DLD1 (cell line): ENCODE results near the gene SYCP2.

ENCODE experiments used
- in situ Hi-C: cut with HindIII; loops from 2 replicates; pipeline ENCODE4 v1.10.0; 2017; ENCODE audit warnings: low sequenced_read_pairs

The SYCP2 gene

GRCh38 chr20:59836767-59837166, 96.7 kb downstream of the SYCP2 start:
- in situ Hi-C loops = no loop called here

DNA sequence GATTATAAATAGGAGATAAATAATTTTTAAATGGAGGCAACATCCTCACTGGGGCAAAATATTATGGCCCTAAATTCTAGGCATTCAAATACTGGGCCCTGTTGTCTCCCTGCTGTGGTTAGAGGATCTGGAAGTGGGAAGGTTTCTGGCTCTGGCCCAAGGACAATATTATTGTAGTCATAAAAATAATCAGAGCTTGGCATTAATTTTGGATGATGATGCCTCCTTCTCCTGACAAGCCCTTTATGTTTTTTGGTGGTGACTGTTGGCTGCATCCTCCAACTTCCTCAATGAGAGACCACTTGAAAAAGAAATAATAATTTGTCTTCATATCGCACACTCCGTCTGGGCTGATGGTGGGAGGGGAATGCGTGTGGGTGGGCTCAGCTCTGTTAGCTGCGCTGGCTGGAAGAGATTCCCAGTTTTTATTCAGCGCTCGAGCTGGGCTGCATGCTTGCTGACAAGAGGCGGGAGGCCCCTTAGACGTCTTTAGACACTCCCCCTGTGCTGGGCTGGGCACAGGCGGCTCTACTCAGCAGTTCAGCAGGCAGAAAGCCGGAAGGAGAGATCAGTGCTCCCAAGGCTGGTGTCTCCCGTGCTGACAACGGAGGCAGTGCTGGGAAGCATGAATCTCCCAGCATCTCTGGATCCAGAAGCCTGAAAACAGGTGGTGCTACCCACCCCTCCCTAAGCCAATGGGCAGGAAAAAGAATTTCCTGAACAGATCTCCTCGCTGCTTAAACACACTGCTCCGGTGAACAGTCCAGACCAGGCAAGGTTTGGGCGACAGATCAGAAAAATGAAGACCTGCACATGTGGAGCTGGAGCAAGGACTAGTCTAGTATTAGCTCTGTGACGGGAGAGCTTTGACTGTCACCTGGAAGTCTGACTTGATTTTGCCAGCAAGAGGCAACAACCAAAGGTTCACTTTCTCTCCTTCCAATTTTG, 97.7 kb downstream of the SYCP2 start:
- in situ Hi-C loops = no loop called here

DNA sequence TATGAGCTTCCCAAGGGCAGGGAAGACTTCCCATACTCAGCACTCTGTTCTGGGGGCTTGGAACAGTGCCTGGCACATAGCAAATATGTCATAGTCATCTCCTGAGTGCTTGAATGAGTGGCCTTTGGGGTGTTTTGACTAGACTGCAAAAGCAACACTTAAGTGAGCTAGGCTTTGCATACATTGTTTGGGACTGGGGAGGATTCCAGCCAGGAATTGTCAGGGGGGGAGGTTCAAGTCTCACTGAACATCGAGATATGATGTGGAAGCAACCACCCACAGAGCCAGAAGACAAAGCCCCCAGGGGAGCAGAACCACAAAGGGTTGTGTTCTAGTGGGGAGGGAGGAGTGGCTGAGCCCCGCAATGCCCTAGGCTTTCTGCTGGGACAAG, 98.4 kb downstream of the SYCP2 start:
- in situ Hi-C loops = no loop called here

GRCh38 chr20:59832406-59833363, 100.8 kb downstream of the SYCP2 start:
- in situ Hi-C loops = no loop called here

DNA sequence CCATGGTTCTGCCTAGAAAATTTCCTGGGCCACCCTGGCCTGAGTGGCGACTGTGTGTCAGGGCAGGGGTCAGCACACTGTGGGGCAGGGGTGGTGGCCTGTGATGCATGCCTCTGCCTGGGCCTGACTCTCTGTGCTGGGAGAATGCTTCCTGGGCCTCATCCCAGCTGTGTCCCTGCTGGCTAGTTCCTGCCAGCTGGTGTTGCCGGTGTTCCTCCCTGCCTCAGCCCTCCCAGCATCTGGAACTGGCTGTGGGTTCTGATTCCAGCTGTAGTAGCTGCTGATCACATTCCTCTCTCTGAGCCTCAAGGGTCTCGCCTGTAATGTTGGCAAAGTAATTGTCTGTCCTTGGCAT, 101.5 kb downstream of the SYCP2 start:
- in situ Hi-C loops = no loop called here

GRCh38 chr20:59831024-59831915, 102.2 kb downstream of the SYCP2 start:
- in situ Hi-C loops = no loop called here

DNA sequence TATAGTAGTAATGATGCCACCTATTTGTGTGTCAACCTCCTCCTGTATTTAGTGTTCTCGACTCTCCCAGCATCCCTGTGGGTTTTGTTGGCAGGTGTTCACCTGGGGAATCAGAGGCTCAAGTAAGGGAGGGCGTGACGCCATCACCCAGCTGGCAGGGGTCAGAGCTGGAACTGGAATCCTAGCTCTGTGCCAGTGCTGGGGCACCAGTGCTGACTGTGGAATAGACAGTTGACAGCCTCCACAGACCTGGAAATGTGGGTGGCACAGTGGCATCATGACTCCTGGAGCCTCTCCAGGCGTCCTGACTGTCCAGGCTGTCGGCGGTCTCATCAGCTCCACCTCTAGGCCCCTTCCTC, 102.8 kb downstream of the SYCP2 start:
- in situ Hi-C loops = no loop called here

GRCh38 chr20:59829786-59830664, 103.4 kb downstream of the SYCP2 start:
- in situ Hi-C loops = no loop called here

- in situ Hi-C loops = no loop called here
Observed at GRCh38 chr20:59829054-59829785, 104.2 kb downstream of the SYCP2 start.

DNA sequence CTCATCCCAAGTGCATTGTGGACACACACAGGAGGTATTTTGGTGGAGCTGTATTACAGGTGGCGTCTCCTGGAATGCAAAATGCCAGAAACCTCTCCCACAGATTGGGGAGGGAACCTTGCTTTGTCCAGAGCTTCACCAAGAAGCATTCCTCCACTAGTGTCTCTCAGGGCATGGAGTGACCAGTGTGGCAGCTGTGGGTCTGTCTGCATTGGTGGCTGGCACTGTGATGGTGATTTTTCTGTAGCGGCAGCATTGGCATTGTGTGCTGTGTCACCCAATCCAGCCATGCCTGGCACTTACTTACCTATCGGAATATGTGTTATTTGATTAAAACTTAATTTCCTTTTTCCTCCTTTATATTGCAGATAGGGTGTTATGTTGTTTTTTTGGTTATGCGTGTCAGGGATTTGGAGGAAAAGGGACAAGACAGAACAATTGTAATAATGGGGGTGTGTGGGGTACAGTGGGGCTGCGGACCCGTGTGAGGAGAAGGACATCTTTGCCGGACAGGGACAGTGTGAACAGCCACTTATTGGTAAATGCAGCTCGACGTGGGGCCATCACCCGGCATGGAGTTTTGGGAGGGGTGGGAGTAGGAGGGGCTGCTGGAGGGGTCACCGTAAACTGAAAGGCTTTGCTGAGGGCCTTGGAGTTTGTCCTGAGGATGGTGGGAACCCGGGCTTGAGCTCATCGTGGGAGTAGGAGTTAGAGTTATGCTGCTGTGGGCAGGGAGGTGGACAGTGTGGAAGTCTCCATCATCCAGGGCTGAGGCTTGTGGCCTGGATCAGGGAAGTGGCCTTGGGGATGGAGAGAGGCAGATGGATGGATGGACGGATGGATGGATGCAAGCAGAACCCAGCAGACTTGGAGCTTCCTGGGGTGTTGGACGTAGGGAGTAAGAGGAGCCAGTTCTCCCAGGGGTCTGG, 105.0 kb downstream of the SYCP2 start:
- in situ Hi-C loops = no loop called here

DNA sequence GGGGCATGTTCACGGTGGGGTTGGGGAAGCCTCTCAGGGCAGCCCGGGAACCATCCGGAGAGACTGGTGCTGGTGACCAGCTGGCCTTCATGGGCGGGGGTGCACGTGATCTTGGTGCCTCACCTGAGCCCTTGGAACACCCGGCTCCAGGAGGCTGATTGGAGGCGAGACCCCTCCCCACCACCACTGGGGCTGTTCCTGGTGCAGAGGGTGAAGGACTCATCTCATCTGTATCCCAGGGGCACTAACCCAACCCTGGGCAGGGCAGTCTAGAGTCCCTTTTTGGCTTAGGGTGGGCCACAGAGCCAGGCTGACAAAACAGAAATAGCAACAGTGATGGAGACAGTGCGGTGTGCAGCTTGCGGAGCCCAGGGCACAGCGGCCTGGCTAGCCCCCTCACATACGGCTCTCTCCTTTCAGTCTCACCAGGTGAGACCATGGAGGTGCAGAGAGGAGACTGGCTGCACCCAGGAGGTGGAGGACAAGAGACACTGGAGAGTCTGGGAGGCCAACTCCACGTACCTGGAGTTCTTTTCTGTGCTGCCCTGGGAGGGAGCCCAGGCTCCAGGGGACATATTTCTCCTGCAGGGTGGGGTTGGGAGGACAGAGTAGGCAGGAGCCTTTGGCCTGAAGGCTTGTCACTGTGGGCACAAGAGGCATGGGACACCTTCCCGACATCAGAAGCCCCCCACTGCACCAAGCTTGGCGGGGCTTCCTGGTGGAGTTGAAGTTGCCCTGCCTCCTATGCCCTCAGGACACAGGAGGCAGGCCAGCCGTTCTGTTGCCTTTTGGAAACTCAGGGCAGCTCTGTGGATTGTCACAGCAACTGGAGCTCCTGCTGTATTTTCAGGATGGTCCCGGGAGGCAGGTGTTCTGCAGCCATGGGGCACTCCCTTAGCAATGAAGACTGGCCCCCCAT, 106.0 kb downstream of the SYCP2 start:
- in situ Hi-C loops = no loop called here

DNA sequence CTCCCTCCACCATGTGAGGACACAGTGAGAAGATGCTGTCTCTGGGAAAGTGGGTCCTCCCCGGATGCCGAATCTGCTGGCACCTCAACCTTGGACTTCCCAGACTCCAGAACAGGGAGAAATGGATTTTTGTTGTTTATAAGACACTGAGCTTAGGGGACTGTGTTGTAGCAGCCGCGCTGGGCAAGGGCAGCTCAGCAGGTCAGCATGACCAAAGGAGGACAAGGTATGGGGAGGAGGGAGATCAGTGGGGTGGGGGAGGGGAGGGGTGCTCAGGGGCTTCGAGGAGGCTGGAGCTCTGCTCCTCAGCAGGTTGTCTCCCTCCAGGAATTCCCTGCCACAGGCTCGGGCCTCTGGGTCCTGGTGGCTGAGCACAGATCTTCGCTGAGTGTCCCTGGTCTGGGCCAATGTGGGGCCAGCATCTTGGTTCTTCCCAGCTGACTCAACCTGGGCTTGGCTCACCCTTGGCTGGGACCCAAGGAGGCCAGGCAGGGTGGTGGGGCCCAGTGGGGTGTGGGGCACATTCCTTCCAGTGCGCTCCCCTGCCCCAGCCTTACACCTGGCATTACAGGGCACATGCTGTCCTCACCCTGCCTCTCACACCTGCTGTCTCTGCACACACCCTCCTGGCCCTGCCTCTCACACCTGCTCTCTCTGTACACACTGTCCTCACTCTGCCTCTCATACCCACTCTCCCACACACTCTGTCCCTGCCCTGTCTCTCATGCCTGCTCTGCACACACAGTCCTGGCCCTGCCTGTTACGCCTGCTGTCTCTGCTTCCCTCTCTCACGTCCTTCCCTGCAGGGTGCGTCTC, 107.3 kb downstream of the SYCP2 start:
- in situ Hi-C loops = no loop called here

- in situ Hi-C loops = no loop called here
Observed at GRCh38 chr20:59825563-59825920, 107.9 kb downstream of the SYCP2 start.

DNA sequence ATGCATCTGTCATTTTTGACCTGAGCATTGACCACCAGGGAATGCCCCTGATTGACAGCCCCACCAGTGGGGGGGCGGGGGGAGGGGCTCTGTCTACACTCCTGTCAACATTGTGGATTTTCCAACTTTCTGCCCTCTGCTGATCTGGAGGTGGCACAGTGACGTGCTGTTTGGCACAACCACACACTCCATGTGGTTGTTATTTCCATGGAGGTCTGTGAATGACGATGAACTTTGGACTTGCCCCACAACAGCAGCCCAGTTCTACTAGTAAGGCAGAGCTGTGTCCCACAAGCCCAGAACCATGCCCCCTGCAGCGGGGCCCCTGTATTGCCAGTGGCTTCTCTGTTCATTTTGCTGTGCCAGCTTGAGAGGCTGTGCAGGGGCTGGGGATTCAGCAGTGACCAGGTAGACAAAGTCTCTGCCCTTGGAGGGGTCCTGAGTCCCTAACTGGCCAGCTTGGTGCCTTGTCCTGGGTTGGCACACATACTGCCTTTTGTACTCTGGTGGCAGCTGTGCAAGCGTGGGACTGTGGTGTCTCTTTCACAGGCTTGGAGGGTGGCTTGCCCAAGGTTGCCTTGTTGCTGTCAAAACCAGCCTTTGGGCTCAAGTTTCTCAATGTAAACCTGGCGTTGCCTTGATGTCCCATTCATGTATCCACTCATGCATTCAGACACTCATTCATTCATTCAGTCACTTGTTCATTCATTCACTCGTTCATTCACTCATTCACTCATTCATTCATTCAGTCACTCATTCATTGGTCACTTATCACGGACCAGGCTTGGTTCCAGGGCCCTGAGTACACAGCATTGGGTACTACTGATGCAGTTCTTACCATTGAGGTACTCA, 108.5 kb downstream of the SYCP2 start:
- in situ Hi-C loops = no loop called here

DNA sequence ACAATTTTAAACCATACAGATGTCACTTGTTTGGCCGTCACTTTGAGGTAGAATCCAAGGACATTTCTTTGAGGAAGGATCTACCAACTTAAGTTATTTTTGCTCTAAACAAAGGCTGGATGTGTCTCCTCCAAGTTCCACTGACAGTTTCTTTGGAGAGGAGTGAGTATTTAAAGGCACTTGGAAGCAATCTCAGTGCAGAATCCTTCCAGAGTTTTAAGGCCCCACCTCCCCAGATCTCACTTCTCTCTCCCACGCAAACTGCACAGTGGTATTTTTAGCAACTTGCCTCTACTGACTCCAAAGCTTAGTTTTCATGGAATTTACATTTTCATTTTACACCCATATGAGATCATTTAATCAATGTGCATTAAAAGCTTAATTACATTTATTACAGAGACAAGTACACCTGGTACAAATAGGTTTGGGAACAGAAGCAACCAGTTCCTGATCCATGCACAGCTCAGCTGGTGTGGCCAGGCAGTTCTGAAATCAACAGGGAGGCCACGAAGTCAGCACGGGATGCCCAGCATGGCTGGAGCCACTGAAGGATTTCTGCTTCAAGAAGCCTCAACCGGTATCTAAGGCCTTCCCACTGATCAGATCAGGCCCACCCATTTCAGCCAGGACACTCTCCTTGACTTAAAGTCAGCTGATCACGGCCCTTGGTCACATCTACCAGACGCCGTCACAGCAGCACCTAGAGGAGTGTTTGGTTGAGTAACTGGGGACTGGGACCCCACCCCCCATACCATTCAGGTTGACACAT, 109.8 kb downstream of the SYCP2 start:
- in situ Hi-C loops = no loop called here
